ENCODE measurements around the gene LRP3.
"Not testable (repeated sequence)": the region's sequence is repeated elsewhere in the genome, so short reads cannot be mapped to it uniquely, and the experiment has no call there.

LRP3 gene

DNA sequence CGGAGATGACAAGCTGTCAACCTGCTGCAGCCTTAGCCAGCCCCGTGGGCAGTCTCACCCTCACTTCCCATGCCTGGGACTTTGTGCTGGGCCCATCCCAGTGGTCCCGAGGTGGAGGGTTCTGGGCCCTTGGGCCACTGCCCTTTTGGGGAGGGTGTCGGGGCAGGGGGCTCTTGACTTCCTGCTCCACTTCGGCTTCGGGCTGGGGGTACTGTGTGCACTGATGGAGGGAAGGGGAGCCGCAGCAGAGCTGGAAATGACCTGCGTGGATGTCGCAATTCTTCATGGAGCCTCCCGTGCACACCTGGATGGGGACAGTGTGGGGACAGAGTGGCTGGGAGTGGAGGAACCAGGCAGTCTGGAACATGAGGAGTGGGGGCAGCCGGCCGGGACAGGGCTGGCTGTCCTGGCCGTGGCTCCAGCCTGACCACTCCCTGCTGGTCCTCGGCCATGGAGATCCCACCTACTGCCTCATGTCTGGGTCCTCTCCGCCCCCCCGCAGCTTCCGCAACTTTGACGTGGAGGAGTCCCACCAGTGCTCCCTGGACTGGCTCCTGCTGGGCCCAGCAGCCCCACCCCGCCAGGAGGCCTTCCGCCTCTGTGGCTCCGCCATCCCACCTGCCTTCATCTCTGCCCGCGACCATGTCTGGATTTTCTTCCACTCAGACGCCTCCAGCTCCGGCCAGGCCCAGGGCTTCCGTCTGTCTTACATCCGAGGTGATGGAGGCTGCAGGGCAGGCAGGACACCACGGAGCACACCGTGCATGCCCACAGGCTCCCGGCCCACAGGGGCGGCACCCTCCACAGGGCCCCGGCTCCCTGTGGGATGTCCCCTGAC lies 10.2 kb downstream of the LRP3 start:
- DNase-seq = no peak

DNA sequence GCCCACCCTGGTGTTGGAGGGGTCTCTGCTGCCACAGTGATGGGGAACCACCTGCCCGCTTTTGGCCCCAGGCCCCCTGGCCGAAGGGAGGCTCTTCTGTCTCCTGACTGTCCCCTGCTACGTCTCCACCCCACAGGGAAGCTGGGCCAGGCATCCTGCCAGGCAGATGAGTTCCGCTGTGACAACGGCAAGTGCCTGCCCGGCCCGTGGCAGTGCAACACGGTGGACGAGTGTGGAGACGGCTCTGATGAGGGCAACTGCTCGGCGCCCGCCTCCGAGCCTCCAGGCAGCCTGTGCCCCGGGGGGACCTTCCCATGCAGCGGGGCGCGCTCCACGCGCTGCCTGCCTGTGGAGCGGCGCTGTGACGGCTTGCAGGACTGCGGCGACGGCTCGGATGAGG lies 11.0 kb downstream of the LRP3 start:
- DNase-seq = no peak

DNA sequence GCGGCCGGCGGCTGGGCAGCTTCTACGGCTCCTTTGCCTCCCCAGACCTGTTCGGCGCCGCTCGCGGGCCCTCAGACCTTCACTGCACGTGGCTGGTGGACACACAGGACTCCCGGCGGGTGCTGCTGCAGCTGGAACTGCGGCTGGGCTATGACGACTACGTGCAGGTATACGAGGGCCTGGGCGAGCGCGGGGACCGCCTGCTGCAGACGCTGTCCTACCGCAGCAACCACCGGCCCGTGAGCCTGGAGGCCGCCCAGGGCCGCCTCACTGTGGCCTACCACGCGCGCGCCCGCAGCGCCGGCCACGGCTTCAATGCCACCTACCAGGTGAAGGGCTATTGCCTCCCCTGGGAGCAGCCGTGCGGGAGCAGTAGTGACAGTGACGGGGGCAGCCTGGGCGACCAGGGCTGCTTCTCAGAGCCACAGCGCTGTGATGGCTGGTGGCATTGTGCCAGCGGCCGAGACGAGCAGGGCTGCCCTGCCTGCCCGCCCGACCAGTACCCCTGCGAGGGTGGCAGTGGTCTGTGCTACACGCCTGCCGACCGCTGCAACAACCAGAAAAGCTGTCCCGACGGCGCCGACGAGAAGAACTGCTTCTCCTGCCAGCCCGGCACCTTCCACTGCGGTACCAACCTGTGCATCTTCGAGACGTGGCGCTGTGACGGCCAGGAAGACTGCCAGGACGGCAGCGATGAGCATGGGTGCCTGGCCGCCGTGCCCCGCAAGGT lies 11.6 kb downstream of the LRP3 start:
- no peak for DNase-seq

- DNase-seq = no peak
Measured at GRCh38 chr19:33206261-33207039, 12.3 kb downstream of the LRP3 start.

GRCh38 chr19:33207040-33207620 lies 13.0 kb downstream of the LRP3 start:
- no peak for DNase-seq

DNA sequence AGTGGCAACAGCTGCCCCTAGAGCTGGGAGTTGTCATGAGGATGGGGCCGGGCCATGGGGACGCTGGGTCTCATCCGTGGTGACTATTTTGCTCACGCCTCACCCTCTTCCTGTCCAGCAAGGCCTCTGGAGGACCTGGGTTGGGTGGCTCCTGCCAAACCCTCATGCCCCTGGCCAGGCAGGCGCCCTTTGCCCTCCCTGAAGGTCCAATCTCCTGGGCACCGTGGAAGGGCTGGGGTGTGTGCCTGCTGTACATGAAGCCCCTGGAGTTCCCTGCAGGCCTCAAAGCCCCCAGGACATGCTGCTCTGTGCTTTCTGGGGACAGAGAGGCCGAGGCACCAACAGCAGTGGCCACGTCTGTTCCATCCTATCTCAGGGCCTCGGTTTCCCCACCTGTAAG lies 13.8 kb downstream of the LRP3 start:
- DNase-seq = no peak

DNA sequence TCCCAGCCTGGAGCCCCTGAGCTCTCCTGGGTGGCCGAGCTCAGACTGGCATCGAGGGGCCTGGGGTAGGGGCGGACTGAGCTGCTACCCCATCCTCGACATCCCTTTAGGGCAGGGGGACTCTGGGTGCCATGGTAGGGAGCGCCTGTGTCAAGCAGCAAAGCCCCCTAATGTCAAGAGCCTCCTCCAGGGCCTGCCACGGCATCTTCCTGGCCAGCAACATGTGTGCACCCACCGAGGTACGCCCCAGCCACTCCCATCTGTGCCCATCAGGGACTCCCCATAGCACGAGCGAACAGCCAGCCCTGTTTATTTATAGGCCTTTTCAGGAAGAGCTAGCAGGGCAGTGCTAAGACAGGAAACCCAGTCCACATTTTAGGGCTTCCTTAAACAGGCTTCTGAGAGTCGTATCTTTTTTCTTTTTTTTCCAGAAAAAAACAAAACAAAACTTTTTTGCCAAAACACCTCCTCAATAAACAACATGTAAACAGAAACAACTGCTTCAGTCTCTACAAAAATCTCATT lies 14.3 kb downstream of the LRP3 start:
- DNase-seq = no peak

GRCh38 chr19:33208904-33209849 lies 15.0 kb downstream of the LRP3 start:
- no peak for DNase-seq

DNA sequence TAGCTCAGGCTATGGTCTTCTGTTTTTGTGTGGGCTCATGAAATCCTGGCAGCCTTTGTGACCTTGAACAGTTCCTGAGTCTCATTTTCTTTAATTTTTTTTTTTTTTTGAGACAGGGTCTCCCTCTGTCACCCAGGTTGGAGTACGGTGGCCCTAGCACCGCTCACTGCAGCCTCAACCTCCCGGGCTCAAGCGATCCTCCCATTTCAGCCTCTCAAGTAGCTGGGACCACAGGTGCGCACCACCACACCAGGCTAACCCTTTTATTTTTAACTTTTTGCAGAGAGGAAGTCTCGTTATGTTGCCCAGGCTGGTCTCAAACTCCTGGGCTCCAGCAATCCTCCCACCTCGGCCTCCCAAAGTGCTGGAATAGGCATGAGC lies 15.7 kb downstream of the LRP3 start:
- not testable (repeated sequence) for DNase-seq

- no peak for DNase-seq
Measured at GRCh38 chr19:33210266-33210940, 16.3 kb downstream of the LRP3 start.

DNA sequence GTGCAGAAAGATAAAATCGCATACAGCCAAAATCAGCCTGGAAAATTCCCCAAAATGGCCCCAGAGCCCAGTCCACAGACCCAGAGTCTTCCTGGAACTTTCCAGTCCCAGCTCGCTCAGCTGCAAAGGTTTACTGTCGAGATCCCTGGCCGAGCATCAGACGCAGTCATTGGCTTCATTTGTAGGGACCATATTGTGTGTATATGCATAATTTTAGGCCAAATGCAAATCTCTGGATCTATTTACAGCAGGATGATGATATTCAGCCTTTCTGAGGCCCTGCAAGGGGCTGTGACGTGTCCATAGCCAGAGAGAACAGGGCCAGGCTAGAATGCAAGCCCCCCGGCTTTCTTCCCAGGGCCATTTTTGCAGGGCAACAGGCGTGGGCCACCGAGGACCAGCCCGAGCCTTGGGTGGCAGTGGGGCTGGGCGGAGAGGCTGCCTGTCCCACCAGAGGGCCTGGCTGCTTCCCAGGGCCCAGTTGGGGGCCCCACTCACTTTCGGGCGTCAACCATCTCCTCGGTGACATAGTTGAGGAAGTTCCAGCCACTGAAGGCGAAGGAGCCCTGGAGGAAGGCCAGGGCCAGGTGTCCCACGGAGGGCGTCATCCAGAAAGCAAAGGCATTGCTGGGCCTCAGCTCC lies 17.8 kb downstream of the LRP3 start:
- no peak for DNase-seq

DNA sequence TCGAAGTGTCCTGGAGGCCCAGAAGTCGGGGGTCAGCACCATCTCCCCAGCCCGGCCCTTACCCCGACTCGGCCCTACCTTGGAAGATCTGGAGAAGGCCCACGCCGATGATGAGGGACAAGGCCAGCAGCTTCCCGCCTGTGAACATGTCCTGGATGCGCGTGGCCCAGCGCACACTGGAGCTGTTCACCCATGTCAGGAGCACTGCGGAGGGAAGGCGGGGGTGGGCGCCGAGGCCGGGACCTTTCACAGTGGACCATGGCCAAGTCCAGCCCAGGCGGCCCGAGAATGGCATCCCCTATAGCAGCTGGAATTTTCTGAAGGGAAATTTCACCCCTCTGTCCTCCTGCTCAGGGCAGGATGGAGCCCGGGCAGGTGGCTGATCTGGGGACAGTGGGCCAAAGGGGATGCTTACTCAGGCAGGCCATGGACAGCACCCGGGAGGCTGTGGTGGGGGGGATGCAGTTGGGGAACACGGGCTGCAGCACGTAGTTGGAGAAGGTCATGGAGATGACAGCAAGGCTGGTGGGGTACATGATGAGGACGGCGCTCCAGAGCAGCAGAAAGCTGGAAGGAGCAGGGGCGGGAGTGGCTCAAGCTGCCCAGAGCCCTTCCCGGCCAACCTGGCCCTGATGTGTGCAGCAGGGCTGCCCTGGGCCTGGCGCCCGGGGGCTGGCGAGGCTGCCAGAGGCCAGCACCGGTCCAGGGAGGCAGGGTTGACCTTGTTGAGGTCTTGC lies 18.5 kb downstream of the LRP3 start:
- no peak for DNase-seq

- DNase-seq = no peak
Measured at GRCh38 chr19:33214596-33214995, 20.5 kb downstream of the LRP3 start.

DNA sequence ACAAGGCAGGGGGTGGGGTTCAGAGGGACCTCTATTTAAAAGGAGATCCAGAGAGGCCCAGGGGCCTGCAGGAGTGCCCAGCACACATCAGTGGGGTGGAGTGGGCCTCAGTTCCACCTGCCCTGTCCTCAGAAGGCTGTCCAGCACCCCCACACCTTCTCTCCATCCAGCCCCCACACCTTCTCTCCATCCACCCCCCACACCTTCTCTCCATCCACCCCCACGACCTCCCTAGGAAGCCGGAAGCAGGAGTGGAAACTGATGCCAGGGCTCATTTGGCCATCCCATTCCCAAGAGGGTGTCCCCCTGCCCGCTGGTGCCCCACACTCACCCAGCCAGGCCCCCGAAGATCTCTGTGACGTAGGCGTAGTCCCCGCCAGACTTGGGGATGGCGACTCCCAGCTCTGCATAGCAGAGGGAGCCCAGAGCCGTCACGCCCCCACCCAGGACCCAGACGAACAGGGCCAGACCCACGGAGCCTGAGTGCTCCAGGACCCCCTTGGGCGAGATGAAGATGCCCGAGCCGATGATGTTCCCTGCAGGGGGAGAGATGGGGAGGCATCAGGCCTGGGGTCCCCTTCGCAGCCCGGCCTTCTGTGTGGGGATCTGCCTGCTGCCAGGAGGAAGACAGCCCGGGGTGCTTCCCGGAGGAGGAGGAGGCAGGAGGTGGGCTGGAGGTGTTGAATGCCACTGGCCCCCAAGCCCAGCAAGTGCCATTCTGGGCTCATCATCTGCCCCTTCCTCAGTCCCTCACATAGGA lies 21.5 kb downstream of the LRP3 start:
- DNase-seq = no peak

GRCh38 chr19:33216198-33216830 lies 22.2 kb downstream of the LRP3 start:
- no peak for DNase-seq

DNA sequence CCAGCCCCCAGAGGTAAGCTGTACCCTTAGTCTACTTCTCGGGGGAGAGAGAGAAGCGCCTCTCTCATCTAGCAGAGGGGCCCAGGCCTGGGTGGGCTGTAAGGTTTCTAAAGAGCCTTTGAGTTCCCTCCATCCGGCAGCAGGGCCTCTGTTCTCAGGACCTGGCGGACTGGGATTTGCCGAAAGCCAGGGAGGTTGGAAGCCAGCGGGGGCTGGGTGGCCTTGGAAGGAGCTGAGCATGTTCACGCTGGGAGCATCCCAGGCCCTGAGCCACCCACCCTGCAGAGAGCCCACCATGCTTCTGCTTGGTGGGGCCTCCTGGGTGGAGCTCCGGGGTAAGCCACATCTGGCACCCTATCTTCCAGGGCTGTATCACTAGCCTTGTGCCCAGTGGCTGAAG lies 23.8 kb downstream of the LRP3 start:
- DNase-seq = no peak

DNA sequence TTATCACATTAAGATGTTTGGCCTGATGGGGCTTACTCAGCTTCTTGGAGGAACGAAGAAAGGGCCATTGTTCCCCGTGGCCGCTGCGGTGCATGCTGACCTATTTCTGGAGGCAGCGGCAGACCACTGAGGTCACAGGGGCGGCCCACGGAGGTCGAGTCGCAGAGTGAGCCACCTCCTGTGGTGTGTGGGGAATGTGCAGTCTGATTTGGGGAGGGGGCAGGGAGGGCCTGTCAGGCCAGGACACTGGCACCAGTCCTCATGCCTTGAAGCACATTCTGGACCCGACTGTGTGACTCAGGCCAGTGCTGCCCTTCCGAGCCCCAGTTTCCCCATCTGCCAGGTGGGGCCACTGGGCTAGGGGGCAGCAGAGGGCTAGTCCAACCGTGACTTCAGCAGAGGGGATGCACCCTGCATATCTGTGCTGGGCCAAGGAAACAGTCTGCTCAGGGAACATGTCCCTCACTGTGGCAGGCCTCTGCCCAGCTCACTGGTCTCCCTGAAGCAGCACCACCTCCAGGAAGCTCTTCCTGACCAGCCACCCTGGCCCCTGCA lies 25.2 kb downstream of the LRP3 start:
- DNase-seq = no peak

GRCh38 chr19:33220115-33220514 lies 26.0 kb downstream of the LRP3 start:
- DNase-seq = no peak
